Prostate gland (tissue), 2 donors: ENCODE measurements around the gene OGT. TPM values are rescaled to one million over a fixed set of nuclear protein-coding genes. Genes with fewer than 3 reads are reported as not detected.
"Not testable (repeated sequence)": the region's sequence is repeated elsewhere in the genome, so short reads cannot be mapped to it uniquely, and the experiment has no call there.

ENCODE experiments used
- DNase-seq: peaks from one replicate; pipeline ENCODE4 v3.0.0-alpha.2; 2019; ENCODE audit warnings: low spot score
- H3K27ac ChIP-seq, 2 donors: fragments of 200-600 bp; sonication (generic); 2 replicates each; pipeline ENCODE4 v1.5.1; 2017 to 2019
- H3K27me3 ChIP-seq: fragments of 200-600 bp; sonication (generic); replicated peaks from 2 replicates; pipeline ENCODE4 v1.5.1; 2019; ENCODE audit not compliant: insufficient read depth
- H3K36me3 ChIP-seq, 2 donors: fragments of 200-600 bp; sonication (generic); 1 replicate in 1 of 2; 2 replicates in 1 of 2; pipeline versions ENCODE4 v1.5.1 to v1.8.1; 2017 to 2019
- H3K4me1 ChIP-seq: fragments of 200-600 bp; sonication (generic); replicated peaks from 2 replicates; pipeline ENCODE4 v1.5.1; 2019
- H3K4me3 ChIP-seq, 2 donors: fragments of 200-600 bp; sonication (generic); 2 replicates each; pipeline ENCODE4 v1.5.1; 2017 to 2019
- H3K9me3 ChIP-seq: fragments of 200-600 bp; sonication (generic); 2 replicates; pipeline ENCODE4 v1.5.1; 2017
- CTCF ChIP-seq, 4 experiments: fragments of 200-600 bp in 2 of 4; fragments of 450-650 bp in 2 of 4; sonication (generic) in 2 of 4; IDR thresholded peaks; 1 replicate in 3 of 4; 2 replicates in 1 of 4; pipeline ENCODE4 v1.5.1; 2016 to 2019; ENCODE audit warnings: antibody characterized with exemption in 4 of 4, mild to moderate bottlenecking in 2 of 4, moderate library complexity in 2 of 4
- POLR2A ChIP-seq: fragments of 450-650 bp; IDR thresholded peaks from one replicate; pipeline ENCODE4 v1.6.1; 2016; ENCODE audit warnings: antibody characterized with exemption, mild to moderate bottlenecking
- POLR2AphosphoS5 ChIP-seq: sonication (generic); formaldehyde crosslinking; IDR thresholded peaks from one replicate; pipeline ENCODE4 v1.6.1; 2017; ENCODE audit warnings: antibody characterized with exemption
- WGBS: methylation state at CpG from one replicate; pipeline ENCODE4 v1.1.5; 2018; 5-methylcytosine and 5-hydroxymethylcytosine counted together
- intact Hi-C: fragments of 100-400 bp; cut with DNase I; formaldehyde crosslinking; loops from one replicate; pipeline ENCODE4 v1.14.2; 2022
- total RNA-seq, 2 donors: library from RNA; depleted of rRNA; stranded (reverse); fragments of >200 nt; gene quantifications; one replicate each; pipeline ENCODE4 v1.1.0, GENCODE V29; 2016

The OGT gene
- total RNA-seq, 2 donors from 2014 or later: 68.0 to 126 TPM

GRCh38 chrX:71558920-71559319, 26.0 kb downstream of the OGT start:
- intact Hi-C loops: no loop called here

GRCh38 chrX:71559773-71560172, 26.9 kb downstream of the OGT start:
- 79% methylated on average over 6 of the region's 6 CpGs for WGBS

More at GRCh38 chrX:71558920-71559319, 26.0 kb downstream of the OGT start:
- WGBS: 97% methylated on average over 5 of the region's 5 CpGs
- TF ChIP-seq POLR2AphosphoS5: no peak
- no peak for TF ChIP-seq CTCF (IDR thresholded peaks at IDR 0.05)
- no peak for TF ChIP-seq POLR2A
- H3K36me3 ChIP-seq: no peaks in the 10 kb centered on the region
- no peak for DNase-seq
- H3K4me1 ChIP-seq: no peaks in the 10 kb centered on the region
- no peak overlapping the region for H3K4me3 ChIP-seq
- H3K27ac ChIP-seq: no peak overlapping the region
- H3K9me3 ChIP-seq: no peaks in the 10 kb centered on the region
- no peaks in the 10 kb centered on the region for H3K27me3 ChIP-seq

DNA sequence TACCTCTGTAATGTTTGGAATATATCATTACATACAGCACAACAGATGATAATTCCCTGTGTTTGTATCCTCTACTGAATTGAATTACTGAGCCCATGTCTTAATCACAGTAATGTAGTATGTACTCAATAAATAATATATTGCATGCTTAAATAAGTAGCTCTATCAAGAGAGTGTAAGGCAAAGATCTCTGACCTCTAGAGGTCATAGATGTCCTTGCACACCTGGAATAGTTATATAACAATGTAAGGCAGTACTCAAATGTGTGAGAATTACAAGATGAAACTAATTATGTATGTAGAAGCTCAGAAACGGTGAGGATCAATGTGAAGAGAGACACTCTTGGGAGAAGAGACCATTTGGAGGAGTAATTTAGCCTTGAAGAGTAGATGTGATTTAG, 31.0 kb downstream of the OGT start:
- TF ChIP-seq CTCF (IDR thresholded peaks at IDR 0.05): no peak
- no peak for TF ChIP-seq POLR2A
- no peak for TF ChIP-seq POLR2AphosphoS5
- intact Hi-C loops: no loop called here
- no peak overlapping the region for H3K27ac ChIP-seq
- H3K9me3 ChIP-seq: no peaks in the 10 kb centered on the region
- no peak for DNase-seq
- WGBS: 88% methylated on average over 1 of the region's 1 CpG
- no peaks in the 10 kb centered on the region for H3K4me1 ChIP-seq
- H3K4me3 ChIP-seq: no peak overlapping the region
- H3K27me3 ChIP-seq: no peaks in the 10 kb centered on the region
- no peaks in the 10 kb centered on the region for H3K36me3 ChIP-seq

More at GRCh38 chrX:71559773-71560172, 26.9 kb downstream of the OGT start:
- intact Hi-C loops, H3K36me3 ChIP-seq, H3K27me3 ChIP-seq, H3K4me1 ChIP-seq, H3K9me3 ChIP-seq, H3K27ac ChIP-seq, DNase-seq, H3K4me3 ChIP-seq: not testable (repeated sequence)

DNA sequence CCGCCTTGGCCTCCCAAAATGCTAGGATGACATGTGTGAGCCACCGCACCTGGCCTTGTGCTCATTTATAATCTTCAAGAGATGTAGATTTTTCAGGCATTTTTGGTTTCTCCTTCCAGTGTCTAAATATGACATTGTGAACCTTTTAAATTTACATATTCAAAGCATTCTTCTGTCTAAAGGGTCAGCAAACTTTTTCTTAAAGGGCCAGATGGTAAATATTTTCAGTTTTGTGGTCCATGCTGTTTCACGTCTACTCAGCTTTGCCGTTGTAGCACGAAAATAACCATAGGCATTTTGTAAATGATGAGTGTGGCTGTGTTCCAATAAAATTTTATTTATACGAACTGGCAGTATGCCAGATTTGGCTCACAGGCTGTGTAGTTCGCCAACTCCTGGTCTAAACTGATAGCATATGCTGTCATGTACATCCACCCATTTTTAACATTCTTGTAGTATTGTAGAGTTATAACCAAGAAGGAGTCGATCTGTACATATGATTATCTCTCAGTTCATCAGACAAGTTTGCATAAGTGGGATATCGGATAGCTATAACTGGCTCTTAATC, 32.7 kb downstream of the OGT start:
- Histone ChIP-seq H3K27me3 (no peaks in the 10 kb centered on the region), H3K36me3 (no peaks in the 10 kb centered on the region), H3K4me1 (no peaks in the 10 kb centered on the region), H3K9me3 (no peaks in the 10 kb centered on the region), H3K27ac (no peak overlapping the region), H3K4me3 (no peak overlapping the region)
- intact Hi-C loops: no loop called here
- no peak for DNase-seq
- 53% methylated on average over 9 of the region's 9 CpGs for WGBS
- TF ChIP-seq CTCF (IDR thresholded peaks at IDR 0.05) (no peak), POLR2AphosphoS5 (no peak), POLR2A (no peak)

DNA sequence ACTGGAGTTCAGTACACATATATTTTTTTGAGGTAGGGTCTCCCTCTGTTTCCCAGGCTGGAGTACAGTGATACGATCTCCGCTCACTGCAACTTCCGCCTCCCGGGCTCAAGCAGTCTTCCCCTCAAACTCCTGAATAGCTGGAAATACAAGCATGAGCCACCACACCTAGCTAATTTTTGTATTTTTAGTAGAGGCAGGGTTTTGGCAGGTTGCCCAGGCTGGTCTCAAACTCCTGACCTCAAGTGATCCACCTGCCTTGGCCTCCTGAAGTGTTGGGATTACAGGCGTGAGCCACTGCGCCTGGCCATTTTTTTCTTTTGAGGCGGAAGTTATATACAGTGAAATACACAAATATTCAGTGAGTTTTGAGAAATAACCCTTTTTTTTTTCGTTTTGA, 38.5 kb downstream of the OGT start:
- H3K27ac ChIP-seq, H3K36me3 ChIP-seq, DNase-seq, intact Hi-C loops, H3K27me3 ChIP-seq, H3K4me3 ChIP-seq, H3K9me3 ChIP-seq, H3K4me1 ChIP-seq: not testable (repeated sequence)
- WGBS: 83% methylated on average over 8 of the region's 8 CpGs

DNA sequence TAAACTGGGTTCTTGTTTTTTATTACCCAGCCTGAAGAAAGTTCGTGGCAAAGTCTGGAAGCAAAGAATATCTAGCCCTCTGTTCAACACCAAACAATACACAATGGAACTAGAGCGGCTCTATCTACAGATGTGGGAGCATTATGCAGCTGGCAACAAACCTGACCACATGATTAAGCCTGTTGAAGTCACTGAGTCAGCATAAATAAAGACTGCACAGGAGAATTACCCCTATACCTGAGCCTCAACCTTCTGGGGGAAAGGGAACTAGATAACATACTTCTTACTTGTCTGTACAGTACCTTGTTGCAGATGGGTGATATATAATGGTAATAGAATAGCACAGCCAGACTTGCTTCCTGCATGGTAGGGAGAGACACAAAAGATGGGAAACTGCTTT, 40.7 kb downstream of the OGT start:
- H3K9me3 ChIP-seq: no peaks in the 10 kb centered on the region
- no peak overlapping the region for H3K4me3 ChIP-seq
- no peaks in the 10 kb centered on the region for H3K4me1 ChIP-seq
- DNase-seq: no peak
- no peak overlapping the region for H3K27ac ChIP-seq
- H3K36me3 ChIP-seq: no peaks in the 10 kb centered on the region
- 73% methylated on average over 2 of the region's 2 CpGs for WGBS
- TF ChIP-seq POLR2AphosphoS5: no peak
- no peak for TF ChIP-seq CTCF (IDR thresholded peaks at IDR 0.05)
- TF ChIP-seq POLR2A: no peak
- intact Hi-C loops: no loop called here
- no peaks in the 10 kb centered on the region for H3K27me3 ChIP-seq
